ENCODE measurements around the gene PHGDH.

- TF ChIP-seq POLR2AphosphoS5 (IDR thresholded peaks at IDR 0.05; ENCODE audit: insufficient read depth in 1 of 2, low read depth in 1 of 2) = no peak
- TF ChIP-seq POLR2A (IDR thresholded peaks at IDR 0.05) = no peak
- TF ChIP-seq, protein P1, sequence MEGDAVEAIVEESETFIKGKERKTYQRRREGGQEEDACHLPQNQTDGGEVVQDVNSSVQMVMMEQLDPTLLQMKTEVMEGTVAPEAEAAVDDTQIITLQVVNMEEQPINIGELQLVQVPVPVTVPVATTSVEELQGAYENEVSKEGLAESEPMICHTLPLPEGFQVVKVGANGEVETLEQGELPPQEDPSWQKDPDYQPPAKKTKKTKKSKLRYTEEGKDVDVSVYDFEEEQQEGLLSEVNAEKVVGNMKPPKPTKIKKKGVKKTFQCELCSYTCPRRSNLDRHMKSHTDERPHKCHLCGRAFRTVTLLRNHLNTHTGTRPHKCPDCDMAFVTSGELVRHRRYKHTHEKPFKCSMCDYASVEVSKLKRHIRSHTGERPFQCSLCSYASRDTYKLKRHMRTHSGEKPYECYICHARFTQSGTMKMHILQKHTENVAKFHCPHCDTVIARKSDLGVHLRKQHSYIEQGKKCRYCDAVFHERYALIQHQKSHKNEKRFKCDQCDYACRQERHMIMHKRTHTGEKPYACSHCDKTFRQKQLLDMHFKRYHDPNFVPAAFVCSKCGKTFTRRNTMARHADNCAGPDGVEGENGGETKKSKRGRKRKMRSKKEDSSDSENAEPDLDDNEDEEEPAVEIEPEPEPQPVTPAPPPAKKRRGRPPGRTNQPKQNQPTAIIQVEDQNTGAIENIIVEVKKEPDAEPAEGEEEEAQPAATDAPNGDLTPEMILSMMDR (IDR thresholded peaks at IDR 0.05) = no peak
Measured at GRCh38 chr1:119778886-119779560, 67.3 kb downstream of the PHGDH start.
